Measurements from ENCODE around the gene NAV2.

GRCh38 chr11:19887842-19888241, 175.2 kb downstream of the NAV2 start:
- no peak for TF ChIP-seq POLR2AphosphoS5 (IDR thresholded peaks at IDR 0.05)
- TF ChIP-seq, protein P1, sequence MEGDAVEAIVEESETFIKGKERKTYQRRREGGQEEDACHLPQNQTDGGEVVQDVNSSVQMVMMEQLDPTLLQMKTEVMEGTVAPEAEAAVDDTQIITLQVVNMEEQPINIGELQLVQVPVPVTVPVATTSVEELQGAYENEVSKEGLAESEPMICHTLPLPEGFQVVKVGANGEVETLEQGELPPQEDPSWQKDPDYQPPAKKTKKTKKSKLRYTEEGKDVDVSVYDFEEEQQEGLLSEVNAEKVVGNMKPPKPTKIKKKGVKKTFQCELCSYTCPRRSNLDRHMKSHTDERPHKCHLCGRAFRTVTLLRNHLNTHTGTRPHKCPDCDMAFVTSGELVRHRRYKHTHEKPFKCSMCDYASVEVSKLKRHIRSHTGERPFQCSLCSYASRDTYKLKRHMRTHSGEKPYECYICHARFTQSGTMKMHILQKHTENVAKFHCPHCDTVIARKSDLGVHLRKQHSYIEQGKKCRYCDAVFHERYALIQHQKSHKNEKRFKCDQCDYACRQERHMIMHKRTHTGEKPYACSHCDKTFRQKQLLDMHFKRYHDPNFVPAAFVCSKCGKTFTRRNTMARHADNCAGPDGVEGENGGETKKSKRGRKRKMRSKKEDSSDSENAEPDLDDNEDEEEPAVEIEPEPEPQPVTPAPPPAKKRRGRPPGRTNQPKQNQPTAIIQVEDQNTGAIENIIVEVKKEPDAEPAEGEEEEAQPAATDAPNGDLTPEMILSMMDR (IDR thresholded peaks at IDR 0.05), result no peak
